ENCODE results near the gene PYDC1. TPM values are rescaled to one million over a fixed set of nuclear protein-coding genes. Genes with fewer than 3 reads are reported as not detected.
A peak's percentile ranks its signal among the peaks of the same experiment; 100 is the strongest.
"Not testable (repeated sequence)": the region's sequence is repeated elsewhere in the genome, so short reads cannot be mapped to it uniquely, and the experiment has no call there.

PYDC1 gene
- total RNA-seq, 1 donor from 2014 or later: not detected

DNA sequence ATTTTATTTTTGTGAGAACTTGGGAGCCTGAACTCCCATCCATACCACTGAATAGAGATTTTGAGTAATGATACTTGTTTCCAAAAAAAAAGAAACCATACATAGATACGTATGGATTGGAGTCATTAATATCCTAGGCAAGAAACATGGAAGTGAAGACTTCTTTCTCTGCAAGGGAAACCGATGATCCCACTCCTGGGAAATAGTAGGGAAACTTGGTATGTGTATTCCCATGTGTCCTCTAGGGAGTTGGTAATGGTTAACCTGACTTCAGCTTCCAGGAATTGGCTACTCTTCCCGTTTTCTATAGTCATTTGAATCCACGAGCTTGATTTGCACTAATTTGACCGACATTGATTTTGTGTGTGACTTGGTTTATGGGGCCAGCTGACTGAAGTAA, 31.6 kb downstream of the PYDC1 start:
- DNase-seq (no peak), ATAC-seq (ENCODE audit: poor library complexity) (no peak)
- intact Hi-C loops (cut with DNase I): loop anchor here (10.0 kb wide), 1 partner anchor 259 kb away; the partner anchor contains the start of gene ZNF843

DNA sequence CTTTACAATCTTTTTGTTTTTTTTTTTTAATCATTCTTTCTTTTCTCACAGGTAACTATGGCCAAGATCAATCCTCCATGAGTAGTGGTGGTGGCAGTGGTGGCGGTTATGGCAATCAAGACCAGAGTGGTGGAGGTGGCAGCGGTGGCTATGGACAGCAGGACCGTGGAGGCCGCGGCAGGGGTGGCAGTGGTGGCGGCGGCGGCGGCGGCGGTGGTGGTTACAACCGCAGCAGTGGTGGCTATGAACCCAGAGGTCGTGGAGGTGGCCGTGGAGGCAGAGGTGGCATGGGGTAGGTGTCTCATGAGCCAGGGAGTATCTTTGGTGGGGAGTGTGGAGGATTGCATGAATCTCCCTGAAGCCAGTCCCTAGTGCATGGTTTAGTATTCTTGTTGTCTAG, 32.0 kb downstream of the PYDC1 start:
- no peak for DNase-seq
- ATAC-seq (ENCODE audit: poor library complexity): no peak
- intact Hi-C loops (cut with DNase I): loop anchor here (10.0 kb wide), 1 partner anchor 260 kb away; the partner anchor contains the start of gene ZNF843

DNA sequence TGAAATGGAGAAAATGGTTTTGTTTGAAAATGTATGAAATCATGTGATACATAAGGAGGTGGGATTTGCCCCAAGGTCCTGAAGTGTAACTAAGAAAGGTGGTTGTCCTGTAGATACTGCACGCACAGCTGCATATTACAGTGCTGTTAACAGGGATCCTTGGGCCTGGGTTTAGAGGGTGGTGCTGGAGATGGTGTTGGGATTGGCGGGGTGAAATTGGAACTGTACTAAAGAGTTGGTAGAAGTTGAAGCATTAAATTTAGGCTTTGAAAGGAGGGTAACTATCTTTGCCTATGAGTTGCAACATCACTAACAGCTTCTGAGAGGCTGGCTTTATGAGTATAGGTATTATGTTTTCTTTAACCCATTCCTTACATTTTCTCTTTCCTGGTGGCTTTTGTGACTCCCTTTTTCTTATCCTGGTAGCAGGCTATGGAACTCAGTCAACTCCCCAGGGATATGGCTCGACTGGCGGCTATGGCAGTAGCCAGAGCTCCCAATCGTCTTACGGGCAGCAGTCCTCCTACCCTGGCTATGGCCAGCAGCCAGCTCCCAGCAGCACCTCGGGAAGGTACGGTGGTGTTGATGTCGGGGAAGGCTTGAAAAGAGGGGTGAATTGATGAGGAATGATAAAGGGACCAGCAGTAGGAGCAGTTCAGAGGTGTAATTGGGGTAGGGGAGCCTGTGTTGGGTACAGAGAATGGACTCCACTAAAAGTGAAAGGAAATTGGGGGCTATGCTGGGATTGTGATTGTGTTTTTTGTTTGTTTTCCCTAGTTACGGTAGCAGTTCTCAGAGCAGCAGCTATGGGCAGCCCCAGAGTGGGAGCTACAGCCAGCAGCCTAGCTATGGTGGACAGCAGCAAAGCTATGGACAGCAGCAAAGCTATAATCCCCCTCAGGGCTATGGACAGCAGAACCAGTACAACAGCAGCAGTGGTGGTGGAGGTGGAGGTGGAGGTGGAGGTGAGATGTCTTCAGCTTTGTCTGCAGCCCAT, 33.2 kb downstream of the PYDC1 start:
- no peak for ATAC-seq (ENCODE audit: poor library complexity)
- DNase-seq: no peak
- intact Hi-C loops (cut with DNase I): loop anchor here (10.0 kb wide), 1 partner anchor 261 kb away; the partner anchor contains the start of gene ZNF843

- intact Hi-C loops (cut with DNase I): loop anchor here (10.0 kb wide), 1 partner anchor 262 kb away; the partner anchor contains the start of gene ZNF843
These were observed 34.5 kb downstream of the PYDC1 start for GRCh38 chr16:31182391-31182790.

DNA sequence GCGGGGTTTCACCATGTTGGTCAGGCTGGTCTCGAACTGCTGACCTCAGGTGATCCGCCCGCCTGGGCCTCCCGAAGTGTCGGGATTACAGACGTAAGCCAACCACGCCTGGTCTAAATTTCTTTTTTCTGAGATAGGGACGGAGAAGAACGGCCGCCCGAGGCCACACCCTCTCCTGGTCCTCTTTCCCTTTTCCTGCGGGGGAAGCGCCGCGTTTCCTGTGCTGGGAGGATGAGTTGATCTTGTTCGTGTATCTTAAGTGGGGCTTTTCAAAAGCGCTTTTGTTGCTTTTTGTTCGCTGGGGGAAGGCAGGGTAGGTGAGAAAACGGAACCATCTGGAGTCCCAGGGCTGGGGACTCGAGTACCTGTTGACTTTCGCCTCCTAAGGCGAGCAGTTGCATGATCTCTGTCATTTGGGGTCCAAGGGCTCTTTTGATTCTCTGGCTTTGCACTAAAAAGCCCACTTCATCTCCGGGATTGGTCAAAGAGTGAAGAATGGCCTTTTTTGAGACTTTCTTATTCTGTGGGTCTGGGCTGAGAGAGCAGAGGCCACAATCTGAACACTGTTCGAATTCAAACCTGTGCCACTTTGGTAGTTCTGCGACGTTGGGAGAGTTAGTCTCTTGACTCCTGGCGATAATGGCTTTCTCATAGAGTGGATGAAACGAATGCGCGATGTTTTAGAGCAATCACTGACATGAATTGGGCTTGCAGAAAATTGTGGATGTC, 35.7 kb downstream of the PYDC1 start:
- intact Hi-C loops (cut with DNase I): loop anchor here (10.0 kb wide), 1 partner anchor 264 kb away; the partner anchor contains the start of gene ZNF843
- DNase-seq: peak; percentile 67
- peak; percentile 5 for ATAC-seq (ENCODE audit: poor library complexity)

More at GRCh38 chr16:31182391-31182790, 34.5 kb downstream of the PYDC1 start:
- DNase-seq (no peak), ATAC-seq (ENCODE audit: poor library complexity) (no peak)

DNA sequence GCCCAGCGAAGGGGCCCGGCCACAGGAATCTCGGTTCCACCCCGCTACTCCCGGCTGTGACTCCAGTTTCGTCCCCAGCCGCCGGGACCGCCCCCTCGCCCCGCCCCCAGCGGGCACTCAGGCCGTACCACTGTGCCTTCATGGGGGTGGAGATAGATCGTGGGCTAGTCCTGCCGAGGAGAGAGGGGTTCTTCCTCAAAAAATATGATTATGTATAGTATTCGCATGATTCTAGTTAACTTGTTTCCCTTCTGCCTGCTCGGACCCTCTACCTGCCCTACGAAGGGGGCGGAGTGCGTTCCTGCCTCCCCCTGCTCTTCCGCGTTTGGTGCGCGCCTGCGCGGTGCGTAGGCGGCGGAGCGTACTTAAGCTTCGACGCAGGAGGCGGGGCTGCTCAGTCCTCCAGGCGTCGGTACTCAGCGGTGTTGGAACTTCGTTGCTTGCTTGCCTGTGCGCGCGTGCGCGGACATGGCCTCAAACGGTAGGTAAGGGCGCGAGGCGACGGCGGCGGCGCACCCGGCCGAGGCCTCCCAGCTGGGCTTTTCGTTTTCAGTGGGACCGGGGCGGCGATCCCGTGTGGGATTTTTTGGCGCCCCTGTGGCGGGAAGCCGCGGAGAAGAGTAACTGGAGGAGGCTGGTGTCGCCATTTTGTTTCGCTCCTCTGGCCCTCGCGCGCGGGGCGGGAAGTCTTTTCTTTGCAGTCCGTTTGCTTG, 37.0 kb downstream of the PYDC1 start, which contains the start of gene FUS:
Gene FUS, plus strand, starts transcription at position 393 of the 713 bp plus-strand sequence. Its CDS starts 76 bp downstream, at position 469.
- DNase-seq (peak; percentile 95), ATAC-seq (ENCODE audit: poor library complexity) (peak; percentile 89)
- intact Hi-C loops (cut with DNase I): loop anchor here (10.0 kb wide), 1 partner anchor 265 kb away; the partner anchor contains the start of gene ZNF843

- no peak for ATAC-seq (ENCODE audit: poor library complexity)
- intact Hi-C loops (cut with DNase I): no loop called here
- no peak for DNase-seq
These were observed 37.7 kb downstream of the PYDC1 start for GRCh38 chr16:31179219-31179746.

GRCh38 chr16:31177136-31177535, 39.8 kb downstream of the PYDC1 start:
- DNase-seq: no peak
- intact Hi-C loops (cut with DNase I): no loop called here
- no peak for ATAC-seq (ENCODE audit: poor library complexity)

GRCh38 chr16:31170048-31170447, 46.9 kb downstream of the PYDC1 start:
- DNase-seq; intact Hi-C loops (cut with DNase I): not testable (repeated sequence)
- peak; percentile 94 for ATAC-seq (ENCODE audit: poor library complexity)

- DNase-seq (no peak), ATAC-seq (ENCODE audit: poor library complexity) (peak; percentile 14)
- intact Hi-C loops (cut with DNase I): no loop called here
These were observed 48.1 kb downstream of the PYDC1 start for GRCh38 chr16:31168848-31169247.

GRCh38 chr16:31167315-31167714, 49.6 kb downstream of the PYDC1 start:
- DNase-seq: no peak
- intact Hi-C loops (cut with DNase I): no loop called here
- ATAC-seq (ENCODE audit: poor library complexity): no peak

Other genes with a start within 250 kb of the PYDC1 start
- 6.7 TPM for gene HSD3B7, start 231.9 kb downstream of the PYDC1 start, total RNA-seq
- 0.48 TPM for gene STX1B, start 206.5 kb downstream of the PYDC1 start, total RNA-seq
- 39.5 TPM for gene STX4, start 183.6 kb downstream of the PYDC1 start, total RNA-seq
- 4.4 TPM for gene ZNF668, start 142.9 kb downstream of the PYDC1 start, total RNA-seq
- 8.3 TPM for gene ZNF646, start 142.7 kb downstream of the PYDC1 start, total RNA-seq
- gene PRSS53, start 128.2 kb downstream of the PYDC1 start, total RNA-seq: 0.81 TPM
- 40.0 TPM for gene VKORC1, start 122.3 kb downstream of the PYDC1 start, total RNA-seq
- gene BCKDK, start 108.7 kb downstream of the PYDC1 start, total RNA-seq: 84.3 TPM
- 60.3 TPM for gene KAT8, start 99.5 kb downstream of the PYDC1 start, total RNA-seq
- gene PRSS8, start 81.4 kb downstream of the PYDC1 start, total RNA-seq: not detected
- 2.2 TPM for gene PRSS36, start 67.1 kb downstream of the PYDC1 start, total RNA-seq
- gene FUS, start 37.0 kb downstream of the PYDC1 start, total RNA-seq: 79.3 TPM
- gene PYCARD, start 14.4 kb downstream of the PYDC1 start, total RNA-seq: 8.2 TPM
- 0.70 TPM for gene TRIM72, start 3.0 kb downstream of the PYDC1 start, total RNA-seq
- gene ITGAM, start 42.8 kb upstream of the PYDC1 start, total RNA-seq: 8.6 TPM
- 1.2 TPM for gene ITGAX, start 138.0 kb upstream of the PYDC1 start, total RNA-seq
- gene ITGAD, start 176.2 kb upstream of the PYDC1 start, total RNA-seq: not detected
- 1,514 TPM for gene COX6A2, start 211.2 kb upstream of the PYDC1 start, total RNA-seq
- gene ZNF843, start 225.7 kb upstream of the PYDC1 start, total RNA-seq: 1.9 TPM
- 5.8 TPM for gene ARMC5, start 242.4 kb upstream of the PYDC1 start, total RNA-seq